ENCODE results near the gene F10. TPM values are rescaled to one million over a fixed set of nuclear protein-coding genes. Genes with fewer than 3 reads are reported as not detected.

Gene F10
- total RNA-seq, 1 donor from 2014 or later, result 8.2 TPM

GRCh38 chr13:113192902-113193301 lies 70.3 kb downstream of the F10 start:
- DNase-seq (ENCODE audit: low spot score), result no peak

DNA sequence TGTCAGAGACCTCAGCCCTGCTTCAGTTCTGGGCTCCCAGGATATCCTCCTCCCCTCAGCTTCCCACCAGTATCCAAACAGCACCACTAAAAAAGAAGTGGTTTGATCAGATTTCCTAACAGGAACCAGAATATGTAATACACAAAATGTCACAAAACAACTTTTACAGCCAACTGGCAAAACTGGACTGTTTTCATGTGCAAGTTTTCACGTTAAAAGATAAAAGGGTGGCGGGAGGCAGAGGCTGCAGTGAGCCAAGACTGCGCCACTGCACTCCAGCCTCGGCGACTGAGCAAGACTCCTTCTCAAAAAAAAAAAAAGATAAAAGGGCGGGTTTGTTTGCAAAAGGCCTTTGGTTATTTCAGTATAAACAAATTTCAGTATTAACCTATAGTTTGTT lies 72.8 kb downstream of the F10 start:
- no peak for DNase-seq (ENCODE audit: low spot score)

- DNase-seq (ENCODE audit: low spot score), result no peak
Observed at GRCh38 chr13:113196970-113197737, 74.6 kb downstream of the F10 start.

Other genes with a start within 250 kb of the F10 start
- 91.8 TPM for gene MCF2L, start 153.6 kb upstream of the F10 start, total RNA-seq
- gene F7, start 17.0 kb upstream of the F10 start, total RNA-seq, result 0.26 TPM
- not detected for gene PROZ, start 35.8 kb downstream of the F10 start, total RNA-seq
- gene PCID2, start 85.9 kb downstream of the F10 start, total RNA-seq, result 35.0 TPM
- gene CUL4A, start 86.8 kb downstream of the F10 start, total RNA-seq, result 55.4 TPM
- 306 TPM for gene LAMP1, start 174.4 kb downstream of the F10 start, total RNA-seq
- 33.3 TPM for gene GRTP1, start 241.3 kb downstream of the F10 start, total RNA-seq